Suprapubic skin (tissue), 3 donors: ENCODE measurements around the gene SRPRB.

ENCODE experiments used
- EP300 ChIP-seq: sonication (generic); formaldehyde crosslinking; IDR thresholded peaks from one replicate; pipeline ENCODE4 v1.6.1; 2017; ENCODE audit warnings: antibody characterized with exemption
- TF ChIP-seq, protein P1 (sequence below), 2 donors: fragments of 200-600 bp in 1 of 2; fragments of 450-650 bp in 1 of 2; sonication (generic) in 1 of 2; IDR thresholded peaks; one replicate each; pipeline ENCODE4 v1.5.1; 2016 to 2019; ENCODE audit warnings: antibody characterized with exemption in 2 of 2, mild to moderate bottlenecking in 1 of 2, moderate library complexity in 1 of 2

DNA sequence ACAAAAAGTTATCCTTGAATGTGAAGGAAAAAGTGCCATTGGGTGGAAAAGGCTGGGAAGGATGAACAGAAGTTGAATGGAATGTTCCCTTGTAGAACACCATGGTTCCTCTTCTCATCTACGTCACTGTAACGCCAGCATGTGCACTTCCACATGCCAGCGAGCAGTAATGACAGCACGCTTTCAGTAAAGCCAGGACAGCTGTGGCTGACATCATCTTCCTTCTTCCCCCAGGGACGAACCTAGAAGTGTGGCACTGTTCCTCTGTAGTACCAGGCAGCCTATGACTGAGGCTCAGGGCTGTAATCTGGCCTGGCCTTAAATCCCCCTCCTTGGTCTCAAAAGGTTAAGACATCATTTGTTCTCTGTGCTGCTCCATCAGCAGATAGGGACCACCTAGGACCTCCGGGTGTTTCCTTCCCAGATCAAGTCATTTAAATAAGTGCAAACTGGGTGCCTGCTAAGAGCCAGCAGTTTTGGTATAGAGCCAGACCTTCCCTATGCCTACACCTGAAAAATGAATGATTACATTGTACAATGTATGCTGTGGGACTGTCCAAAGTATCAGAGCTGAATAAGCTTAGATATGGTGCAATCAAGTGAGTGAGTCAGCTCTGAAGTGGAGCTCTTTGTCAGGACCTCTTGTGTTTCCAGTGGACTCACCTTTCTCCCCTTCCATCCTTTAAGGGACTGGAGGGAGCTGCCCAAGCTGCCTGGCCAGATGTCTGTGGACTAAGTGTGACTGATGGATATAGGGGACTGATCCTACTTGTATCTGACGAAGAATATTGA lies 5.6 kb upstream of the SRPRB start:
- TF ChIP-seq, protein P1, sequence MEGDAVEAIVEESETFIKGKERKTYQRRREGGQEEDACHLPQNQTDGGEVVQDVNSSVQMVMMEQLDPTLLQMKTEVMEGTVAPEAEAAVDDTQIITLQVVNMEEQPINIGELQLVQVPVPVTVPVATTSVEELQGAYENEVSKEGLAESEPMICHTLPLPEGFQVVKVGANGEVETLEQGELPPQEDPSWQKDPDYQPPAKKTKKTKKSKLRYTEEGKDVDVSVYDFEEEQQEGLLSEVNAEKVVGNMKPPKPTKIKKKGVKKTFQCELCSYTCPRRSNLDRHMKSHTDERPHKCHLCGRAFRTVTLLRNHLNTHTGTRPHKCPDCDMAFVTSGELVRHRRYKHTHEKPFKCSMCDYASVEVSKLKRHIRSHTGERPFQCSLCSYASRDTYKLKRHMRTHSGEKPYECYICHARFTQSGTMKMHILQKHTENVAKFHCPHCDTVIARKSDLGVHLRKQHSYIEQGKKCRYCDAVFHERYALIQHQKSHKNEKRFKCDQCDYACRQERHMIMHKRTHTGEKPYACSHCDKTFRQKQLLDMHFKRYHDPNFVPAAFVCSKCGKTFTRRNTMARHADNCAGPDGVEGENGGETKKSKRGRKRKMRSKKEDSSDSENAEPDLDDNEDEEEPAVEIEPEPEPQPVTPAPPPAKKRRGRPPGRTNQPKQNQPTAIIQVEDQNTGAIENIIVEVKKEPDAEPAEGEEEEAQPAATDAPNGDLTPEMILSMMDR (IDR thresholded peaks at IDR 0.05): no peak
- no peak for TF ChIP-seq EP300
